RWPE1 (cell line): Measurements from ENCODE around the gene MADCAM1.

Experiments used
- CTCF ChIA-PET: fragments of 350-600 bp; sonication (Branson Sonifier 250); formaldehyde crosslinking; extraction: SDS; loops from one replicate; lab custom pipeline; 2021; lab: Yijun Ruan, JAX
- POLR2A ChIA-PET: fragments of 400-600 bp; formaldehyde crosslinking; extraction: SDS; loops from one replicate; lab custom pipeline; 2020; ENCODE audit warnings: antibody characterized with exemption; ENCODE audit not compliant: low non-redundant PET; lab: Yijun Ruan, JAX
- DNase-seq: peaks from one replicate; pipeline ENCODE4 v3.0.0; 2012; ENCODE audit warnings: low spot score
- H3K27ac ChIP-seq: fragments of 450-650 bp; 2 replicates; pipeline ENCODE4 v1.5.1; 2017
- TF ChIP-seq, protein P1 (sequence below): fragments of 450-650 bp; conservative IDR thresholded peaks from 2 replicates; pipeline ENCODE4 v1.5.1; 2017; ENCODE audit warnings: low read depth, mild to moderate bottlenecking

MADCAM1 gene

DNA sequence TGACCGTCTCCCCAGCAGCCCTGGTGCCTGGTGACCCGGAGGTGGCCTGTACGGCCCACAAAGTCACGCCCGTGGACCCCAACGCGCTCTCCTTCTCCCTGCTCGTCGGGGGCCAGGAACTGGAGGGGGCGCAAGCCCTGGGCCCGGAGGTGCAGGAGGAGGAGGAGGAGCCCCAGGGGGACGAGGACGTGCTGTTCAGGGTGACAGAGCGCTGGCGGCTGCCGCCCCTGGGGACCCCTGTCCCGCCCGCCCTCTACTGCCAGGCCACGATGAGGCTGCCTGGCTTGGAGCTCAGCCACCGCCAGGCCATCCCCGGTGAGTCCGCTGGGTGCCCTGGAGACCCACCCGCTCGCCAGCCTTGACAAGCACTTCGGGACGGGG lies 2.2 kb downstream of the MADCAM1 start:
- POLR2A ChIA-PET = no interaction called here
- CTCF ChIA-PET = interaction anchor here (1.9 kb wide), 1 partner anchor 8 kb away, joined by 8 read pairs; no protein-coding TSS in a partner anchor
- DNase-seq = no peak
- TF ChIP-seq, protein P1, sequence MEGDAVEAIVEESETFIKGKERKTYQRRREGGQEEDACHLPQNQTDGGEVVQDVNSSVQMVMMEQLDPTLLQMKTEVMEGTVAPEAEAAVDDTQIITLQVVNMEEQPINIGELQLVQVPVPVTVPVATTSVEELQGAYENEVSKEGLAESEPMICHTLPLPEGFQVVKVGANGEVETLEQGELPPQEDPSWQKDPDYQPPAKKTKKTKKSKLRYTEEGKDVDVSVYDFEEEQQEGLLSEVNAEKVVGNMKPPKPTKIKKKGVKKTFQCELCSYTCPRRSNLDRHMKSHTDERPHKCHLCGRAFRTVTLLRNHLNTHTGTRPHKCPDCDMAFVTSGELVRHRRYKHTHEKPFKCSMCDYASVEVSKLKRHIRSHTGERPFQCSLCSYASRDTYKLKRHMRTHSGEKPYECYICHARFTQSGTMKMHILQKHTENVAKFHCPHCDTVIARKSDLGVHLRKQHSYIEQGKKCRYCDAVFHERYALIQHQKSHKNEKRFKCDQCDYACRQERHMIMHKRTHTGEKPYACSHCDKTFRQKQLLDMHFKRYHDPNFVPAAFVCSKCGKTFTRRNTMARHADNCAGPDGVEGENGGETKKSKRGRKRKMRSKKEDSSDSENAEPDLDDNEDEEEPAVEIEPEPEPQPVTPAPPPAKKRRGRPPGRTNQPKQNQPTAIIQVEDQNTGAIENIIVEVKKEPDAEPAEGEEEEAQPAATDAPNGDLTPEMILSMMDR = no peak
- H3K27ac ChIP-seq = no peak overlapping the region

DNA sequence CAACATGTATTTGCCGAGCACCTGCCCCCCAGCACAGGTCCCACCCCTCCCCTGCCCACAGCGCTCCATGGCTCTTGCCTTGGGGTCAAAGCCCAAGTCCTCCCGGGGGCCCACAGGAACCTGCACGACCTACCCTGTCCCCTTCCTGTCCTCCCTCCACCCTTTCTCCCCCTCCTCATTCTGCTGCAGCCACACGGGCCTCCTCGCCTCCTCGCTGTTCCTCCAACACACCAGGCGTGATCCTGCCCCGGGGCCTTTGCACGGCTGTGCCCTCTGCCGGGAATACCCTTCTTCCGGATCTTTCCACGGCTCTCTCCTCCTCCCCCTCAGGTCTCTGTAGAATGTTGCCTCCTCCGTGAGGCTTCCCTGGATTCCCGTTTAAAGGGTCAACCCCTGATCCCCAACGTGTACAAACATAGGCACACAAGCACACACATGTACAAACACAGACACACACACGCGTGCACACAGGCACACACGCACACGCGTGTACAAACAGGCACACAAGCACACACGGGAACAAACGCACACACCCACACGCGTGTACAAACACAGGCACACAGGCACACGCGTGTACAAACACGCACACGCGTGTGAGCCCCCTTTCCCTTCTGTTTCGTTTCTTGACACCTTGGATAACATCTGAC lies 2.8 kb downstream of the MADCAM1 start:
- TF ChIP-seq, protein P1 = no peak
- DNase-seq = no peak
- CTCF ChIA-PET = interaction anchor here (1.9 kb wide), 1 partner anchor 8 kb away, joined by 8 read pairs; no protein-coding TSS in a partner anchor
- H3K27ac ChIP-seq = no peak overlapping the region
- POLR2A ChIA-PET = no interaction called here

DNA sequence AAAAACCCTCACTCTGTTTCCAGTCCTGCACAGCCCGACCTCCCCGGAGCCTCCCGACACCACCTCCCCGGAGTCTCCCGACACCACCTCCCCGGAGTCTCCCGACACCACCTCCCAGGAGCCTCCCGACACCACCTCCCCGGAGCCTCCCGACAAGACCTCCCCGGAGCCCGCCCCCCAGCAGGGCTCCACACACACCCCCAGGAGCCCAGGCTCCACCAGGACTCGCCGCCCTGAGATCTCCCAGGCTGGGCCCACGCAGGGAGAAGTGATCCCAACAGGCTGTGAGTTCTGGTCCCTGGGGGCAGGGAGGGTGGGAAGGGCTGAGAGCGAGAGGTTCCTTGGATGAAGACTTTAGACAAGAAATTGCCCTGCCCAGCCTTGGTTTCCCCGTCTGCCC lies 5.4 kb downstream of the MADCAM1 start:
- no peak for DNase-seq
- no peak overlapping the region for H3K27ac ChIP-seq
- ChIA-PET CTCF (no interaction called here), POLR2A (no interaction called here)
- TF ChIP-seq, protein P1 = no peak

DNA sequence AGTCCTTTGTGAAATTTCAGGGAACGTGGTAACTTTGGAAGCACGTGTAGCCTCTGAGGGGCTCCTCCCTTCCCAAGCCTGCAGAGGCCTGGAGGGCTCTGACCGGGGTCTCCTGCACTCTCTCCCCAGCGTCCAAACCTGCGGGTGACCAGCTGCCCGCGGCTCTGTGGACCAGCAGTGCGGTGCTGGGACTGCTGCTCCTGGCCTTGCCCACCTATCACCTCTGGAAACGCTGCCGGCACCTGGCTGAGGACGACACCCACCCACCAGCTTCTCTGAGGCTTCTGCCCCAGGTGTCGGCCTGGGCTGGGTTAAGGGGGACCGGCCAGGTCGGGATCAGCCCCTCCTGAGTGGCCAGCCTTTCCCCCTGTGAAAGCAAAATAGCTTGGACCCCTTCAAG lies 8.3 kb downstream of the MADCAM1 start:
- ChIA-PET CTCF (no interaction called here), POLR2A (interaction anchor here (0.7 kb wide), 1 partner anchor 96 kb away, joined by 5 read pairs; the partner anchor contains the start of gene C2CD4C)
- TF ChIP-seq, protein P1 = no peak
- H3K27ac ChIP-seq = no peak overlapping the region
- DNase-seq = no peak

DNA sequence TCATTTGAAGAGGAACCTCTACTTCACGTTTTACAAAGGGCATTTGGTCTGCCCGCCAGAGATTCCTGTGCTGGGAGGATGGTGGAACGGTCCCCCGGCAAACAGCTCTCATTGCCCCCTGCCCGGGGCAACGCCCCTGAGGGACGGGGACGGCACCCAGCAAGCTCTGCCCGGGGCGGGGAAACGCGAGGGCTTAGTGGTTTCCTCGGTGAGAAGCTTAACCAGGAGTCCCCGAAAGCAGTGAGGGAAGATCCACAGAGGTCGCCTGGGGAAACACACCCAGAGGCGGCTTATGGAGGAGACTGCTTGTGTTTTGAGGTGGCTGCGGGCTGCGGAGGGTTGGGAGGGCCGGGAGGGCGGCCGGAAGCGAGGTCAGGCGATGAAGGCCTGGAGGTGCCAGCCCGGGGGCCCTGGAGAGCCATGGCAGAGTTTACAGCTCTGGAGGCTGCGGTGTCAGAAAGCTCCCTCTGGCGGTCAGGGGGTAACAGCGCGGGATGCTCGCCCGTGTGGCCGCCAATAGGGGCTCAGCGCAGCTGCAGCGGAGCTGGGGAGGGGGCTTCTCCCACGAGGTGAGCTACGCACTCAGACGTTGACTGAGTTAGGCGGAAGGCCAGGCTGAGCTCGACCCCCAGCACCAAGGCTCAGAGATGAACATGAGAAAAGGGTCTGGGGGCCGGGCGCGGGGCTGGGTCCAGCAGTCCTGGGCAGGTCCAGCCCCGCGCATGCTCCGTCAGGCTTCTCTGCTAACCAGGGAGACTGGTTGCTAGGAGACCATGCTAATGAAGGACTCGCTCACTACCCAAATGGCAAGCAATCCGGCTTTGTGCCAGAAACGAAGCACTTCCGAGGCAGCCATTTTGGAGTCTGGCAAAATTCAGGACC lies 10.4 kb downstream of the MADCAM1 start:
- CTCF ChIA-PET = interaction anchor here (0.7 to 1.2 kb wide), 8 partner anchors 8 to 211 kb away, joined by 3 to 9 read pairs (median 5); partner anchors contain the start of genes MADCAM1 and SHC2
- POLR2A ChIA-PET = interaction anchor here (0.7 kb wide), 1 partner anchor 25 kb away, joined by 3 read pairs; no protein-coding TSS in a partner anchor
- H3K27ac ChIP-seq = peak overlapping the region; percentile 92
- peak; percentile 98 for DNase-seq
- TF ChIP-seq, protein P1 = peak; percentile 93
